ENCODE measurements around the gene SFT2D3. TPM values are rescaled to one million over a fixed set of nuclear protein-coding genes. Genes with fewer than 3 reads are reported as not detected.

The SFT2D3 gene
- total RNA-seq, 1 donor from 2014 or later, result 7.1 TPM

GRCh38 chr2:127726158-127726880 lies 25.0 kb downstream of the SFT2D3 start:
- no peak for DNase-seq (ENCODE audit: low spot score)
- H3K27me3 Mint-ChIP-seq (ENCODE audit: low read depth), result no peaks in the 10 kb centered on the region
- no peak for TF ChIP-seq CTCF (IDR thresholded peaks at IDR 0.05)
- peaks cover 8% of the 10 kb centered on the region for H3K36me3 Mint-ChIP-seq (ENCODE audit: low read depth)
- peaks cover 14% of the 10 kb centered on the region for H3K4me1 Mint-ChIP-seq (ENCODE audit: low read depth)
- H3K4me3 Mint-ChIP-seq (ENCODE audit: unreplicated experiment), result no peak overlapping the region
- no peak overlapping the region for H3K27ac Mint-ChIP-seq (ENCODE audit: unreplicated experiment)
- H3K9me3 Mint-ChIP-seq (ENCODE audit: low read depth), result no peaks in the 10 kb centered on the region

- Mint-ChIP-seq H3K27me3 (ENCODE audit: low read depth) (no peaks in the 10 kb centered on the region), H3K4me3 (ENCODE audit: unreplicated experiment) (peak overlapping the region; percentile 46), H3K4me1 (ENCODE audit: low read depth) (peaks cover 34% of the 10 kb centered on the region), H3K36me3 (ENCODE audit: low read depth) (no peaks in the 10 kb centered on the region), H3K27ac (ENCODE audit: unreplicated experiment) (peak overlapping the region; percentile 91), H3K9me3 (ENCODE audit: low read depth) (no peaks in the 10 kb centered on the region)
- TF ChIP-seq CTCF (IDR thresholded peaks at IDR 0.05), result no peak
- DNase-seq (ENCODE audit: low spot score), result no peak
Measured at GRCh38 chr2:127733113-127733815, 32.0 kb downstream of the SFT2D3 start.

GRCh38 chr2:127733816-127734537 lies 32.7 kb downstream of the SFT2D3 start:
- Mint-ChIP-seq H3K36me3 (ENCODE audit: low read depth) (no peaks in the 10 kb centered on the region), H3K27me3 (ENCODE audit: low read depth) (no peaks in the 10 kb centered on the region), H3K4me1 (ENCODE audit: low read depth) (peaks cover 34% of the 10 kb centered on the region), H3K27ac (ENCODE audit: unreplicated experiment) (peak overlapping the region; percentile 91), H3K9me3 (ENCODE audit: low read depth) (no peaks in the 10 kb centered on the region), H3K4me3 (ENCODE audit: unreplicated experiment) (peak overlapping the region; percentile 46)
- no peak for TF ChIP-seq CTCF (IDR thresholded peaks at IDR 0.05)
- DNase-seq (ENCODE audit: low spot score), result no peak

GRCh38 chr2:127735044-127735443 lies 33.7 kb downstream of the SFT2D3 start:
- H3K27ac Mint-ChIP-seq (ENCODE audit: unreplicated experiment), result peak overlapping the region; percentile 91
- no peaks in the 10 kb centered on the region for H3K9me3 Mint-ChIP-seq (ENCODE audit: low read depth)
- H3K4me3 Mint-ChIP-seq (ENCODE audit: unreplicated experiment), result no peak overlapping the region
- peaks cover 34% of the 10 kb centered on the region for H3K4me1 Mint-ChIP-seq (ENCODE audit: low read depth)
- H3K27me3 Mint-ChIP-seq (ENCODE audit: low read depth), result no peaks in the 10 kb centered on the region
- DNase-seq (ENCODE audit: low spot score), result no peak
- TF ChIP-seq CTCF (IDR thresholded peaks at IDR 0.05), result no peak
- H3K36me3 Mint-ChIP-seq (ENCODE audit: low read depth), result no peaks in the 10 kb centered on the region

Measured in chondrocyte (in vitro differentiated cells).